RCC 7860 (cell line): ENCODE data around the gene DAO.

Source experiments
- DNase-seq: peaks from one replicate; pipeline ENCODE4 v3.0.0-alpha.2; 2015; ENCODE audit warnings: low spot score
- FAIRE-seq: peaks from 2 replicates; lab custom pipeline; 2012; peaks lifted over from hg19 to GRCh38; lab: Jason Lieb, UNC

DAO gene

DNA sequence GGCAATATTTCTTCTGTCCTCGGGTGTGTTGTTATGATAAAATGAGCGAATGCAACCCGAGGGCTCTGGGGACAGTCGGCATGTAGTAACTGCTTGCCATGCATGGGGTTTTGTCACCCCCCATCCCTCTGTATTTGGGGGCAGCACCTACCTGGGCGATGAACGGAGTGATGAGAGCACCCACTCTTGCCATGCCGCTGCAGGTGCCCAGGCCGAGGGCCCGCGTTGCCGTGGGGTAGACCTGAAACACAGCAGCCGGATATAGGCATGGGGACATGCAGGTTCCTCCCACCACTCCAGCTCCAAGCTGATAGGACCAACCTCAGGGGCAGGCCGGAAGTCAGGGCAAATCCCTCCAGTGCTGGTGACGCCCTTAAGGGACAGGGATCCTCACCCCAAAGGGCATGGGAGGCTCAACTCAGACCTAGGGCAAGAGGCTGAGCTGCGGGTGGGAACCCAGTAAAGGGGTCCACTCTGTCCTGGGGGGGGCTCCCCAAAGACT lies 35.8 kb downstream of the DAO start:
- no peak for FAIRE-seq
- DNase-seq: no peak

DNA sequence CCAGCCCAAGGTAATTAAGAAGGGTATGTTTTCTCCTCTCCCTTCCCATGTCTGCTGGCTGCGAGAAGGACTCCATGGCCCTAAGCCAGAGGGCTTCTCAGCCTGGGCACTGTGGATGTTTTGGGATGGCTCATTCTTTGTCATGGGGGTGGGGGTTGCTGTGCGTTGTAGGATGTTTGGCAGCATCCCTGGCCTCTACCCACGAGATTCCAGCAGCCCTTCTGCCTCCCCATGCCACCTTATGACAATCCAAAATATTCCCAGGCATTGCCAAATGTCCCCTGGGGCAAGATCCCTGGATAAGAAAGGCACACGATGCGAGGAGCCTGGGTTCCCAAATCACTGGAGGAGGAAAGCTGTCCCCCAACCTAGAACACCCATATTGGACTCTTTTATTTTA lies 36.4 kb downstream of the DAO start:
- FAIRE-seq (no peak), DNase-seq (no peak)

DNA sequence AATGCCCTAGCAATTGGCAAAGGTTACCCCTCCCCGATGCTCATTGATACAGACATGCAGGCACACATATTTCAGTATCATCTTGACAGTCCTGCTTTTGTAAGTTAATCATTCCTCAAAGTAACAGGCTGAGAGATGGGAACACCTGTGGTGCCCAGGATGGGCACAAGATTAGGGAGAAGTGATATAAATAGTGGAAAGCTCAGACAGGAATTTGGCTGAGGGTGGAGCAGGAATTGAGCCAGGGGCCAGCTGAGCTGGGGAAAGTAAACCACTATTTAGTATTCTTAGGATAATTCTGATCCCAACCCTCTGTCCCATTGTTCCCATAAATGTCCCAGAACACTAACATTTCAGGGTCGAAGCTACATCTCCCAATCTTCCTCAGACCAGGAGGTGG lies 38.3 kb downstream of the DAO start:
- FAIRE-seq (no peak), DNase-seq (no peak)

- DNase-seq (no peak), FAIRE-seq (no peak)
Observed at GRCh38 chr12:108918960-108919642, 39.2 kb downstream of the DAO start.

DNA sequence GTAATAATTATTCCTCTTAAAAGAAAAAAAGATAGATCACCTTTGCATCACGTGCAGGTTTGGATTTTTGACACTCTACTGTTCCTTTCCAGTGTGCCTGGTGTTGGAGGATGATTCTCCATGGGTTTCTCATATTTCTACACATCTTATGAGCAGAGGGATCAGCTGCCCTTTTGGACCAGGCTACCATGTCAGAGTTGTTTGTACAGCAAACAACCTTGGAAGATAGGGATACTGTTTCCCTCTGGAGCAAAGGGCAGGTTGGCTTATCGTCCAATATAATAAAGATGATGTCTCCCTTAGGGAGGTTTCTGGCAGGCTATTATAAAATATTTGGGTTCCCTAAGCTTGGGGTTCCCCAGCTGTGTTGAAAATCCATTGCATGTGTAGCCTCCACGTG lies 42.1 kb downstream of the DAO start:
- FAIRE-seq (no peak), DNase-seq (no peak)

DNA sequence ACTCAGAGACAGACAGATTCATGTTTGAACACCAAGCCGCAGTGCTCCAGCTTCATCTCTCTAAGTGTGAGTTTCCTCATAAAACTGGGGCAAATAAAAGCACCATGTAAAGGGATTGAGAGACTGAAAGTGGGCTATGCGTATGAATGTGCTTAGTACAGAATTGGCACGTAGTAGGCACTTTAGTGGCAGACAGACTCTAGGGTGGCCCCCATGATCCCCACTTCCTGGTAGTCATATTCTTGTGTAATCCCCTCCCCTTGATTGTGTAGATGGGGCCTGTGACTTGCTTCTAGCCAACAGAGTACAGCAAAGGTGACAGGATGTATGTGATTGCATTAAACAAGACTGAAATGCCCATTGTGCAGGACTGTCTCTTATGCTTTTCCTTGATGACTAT lies 43.0 kb downstream of the DAO start:
- FAIRE-seq (no peak), DNase-seq (no peak)

DNA sequence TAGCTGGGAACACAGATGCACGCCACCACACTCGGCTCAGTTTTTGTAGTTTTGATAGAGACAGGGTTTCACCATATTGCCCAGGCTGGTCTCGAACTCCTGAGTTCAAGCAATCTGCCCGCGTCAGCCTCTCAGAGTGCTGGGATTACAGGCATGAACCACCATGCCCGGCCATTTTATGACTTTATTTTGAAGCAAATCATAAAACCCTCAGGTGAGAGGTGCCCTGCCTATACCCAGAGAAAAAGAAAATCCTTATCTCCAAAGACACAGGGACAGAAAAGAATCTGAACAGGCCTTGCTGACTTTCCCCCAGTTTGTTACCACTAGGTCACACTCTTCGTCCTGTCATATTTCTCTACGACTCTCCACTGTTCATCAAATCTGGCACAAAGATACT lies 48.8 kb downstream of the DAO start:
- no peak for FAIRE-seq
- no peak for DNase-seq

DNA sequence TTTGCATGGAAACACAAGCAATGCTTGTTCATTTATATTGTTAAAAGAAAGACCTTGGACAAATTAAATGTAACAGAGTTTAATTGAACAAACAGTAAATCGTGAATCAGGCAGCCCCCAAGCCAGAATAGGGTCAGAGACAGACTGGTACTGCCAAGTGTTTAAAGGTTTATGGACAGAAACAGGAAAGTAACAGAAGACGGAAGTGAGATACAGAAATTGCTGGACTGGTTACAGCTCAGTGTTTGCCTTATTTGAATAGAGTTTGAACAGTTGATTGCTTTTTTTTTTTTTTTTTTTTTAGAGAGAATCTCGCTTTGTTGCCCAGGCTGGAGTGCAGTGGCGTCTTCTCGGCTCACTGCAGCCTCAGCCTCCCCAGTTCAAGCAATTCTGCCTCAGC lies 50.3 kb downstream of the DAO start:
- FAIRE-seq (no peak), DNase-seq (no peak)

DNA sequence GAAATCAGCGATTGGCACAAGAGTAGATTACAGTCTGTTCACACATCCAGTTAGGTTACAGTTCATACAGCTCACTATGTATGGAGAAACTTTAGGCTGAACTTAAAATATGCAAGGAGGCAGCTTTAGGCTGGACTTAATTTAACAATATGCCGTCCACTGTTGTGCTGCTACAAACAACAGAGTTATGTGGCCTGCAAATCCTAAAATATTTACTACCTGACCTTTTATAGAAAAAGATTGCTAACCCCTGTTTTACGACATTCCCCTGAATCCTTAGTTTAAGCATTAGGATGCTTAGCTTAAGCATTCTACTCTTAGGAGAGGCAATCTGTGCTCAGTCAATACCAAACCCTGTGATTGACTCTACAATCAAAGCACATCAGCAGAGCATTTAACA lies 50.9 kb downstream of the DAO start:
- FAIRE-seq (no peak), DNase-seq (no peak)

DNA sequence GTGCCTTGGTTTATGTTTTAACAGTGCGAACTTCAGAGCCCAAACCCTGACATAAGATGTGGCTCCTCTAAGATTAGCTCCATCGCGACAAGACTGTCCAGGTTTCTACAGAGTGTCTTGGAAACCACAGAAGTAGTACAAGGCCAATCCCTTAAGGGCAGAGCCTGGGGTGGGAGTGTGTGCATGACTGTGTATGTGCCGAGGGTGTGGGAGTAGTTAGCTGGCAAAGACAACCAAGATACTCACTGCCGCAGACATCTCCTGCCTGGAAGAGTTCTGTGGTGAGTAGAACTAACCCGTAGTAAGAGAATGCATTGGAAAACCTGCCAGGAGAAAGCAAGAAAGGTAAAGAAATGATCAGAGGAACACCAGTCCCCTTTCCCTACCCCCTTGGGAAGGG lies 54.1 kb downstream of the DAO start:
- FAIRE-seq (no peak), DNase-seq (no peak)

DNA sequence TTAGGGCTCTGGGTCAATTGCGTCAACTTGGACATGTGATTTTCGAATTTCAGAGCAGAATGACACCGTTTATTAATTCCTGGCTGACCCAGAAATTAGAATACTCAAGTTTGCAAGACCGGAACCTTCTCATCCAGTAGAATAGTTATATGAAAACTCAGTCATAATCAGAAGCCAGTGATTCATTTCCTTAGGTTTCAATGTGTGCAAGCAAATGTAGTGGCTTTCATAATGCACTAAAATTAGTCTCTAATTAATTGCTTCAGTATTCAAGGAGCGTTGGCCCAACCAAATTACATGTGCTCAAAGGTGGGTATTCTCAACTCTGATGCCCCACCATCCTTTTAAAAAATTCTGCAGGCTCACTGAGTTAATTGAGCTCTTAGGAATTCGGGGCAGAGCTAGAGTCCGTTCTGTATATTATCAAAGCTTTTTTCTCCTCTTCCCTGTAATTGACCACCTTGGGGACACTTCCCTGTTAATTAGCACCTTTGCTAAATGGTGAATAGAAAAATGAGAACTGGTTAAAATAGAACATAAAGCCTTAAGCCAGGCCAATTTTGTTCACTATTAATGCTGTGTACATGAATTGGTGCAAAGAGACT lies 55.4 kb downstream of the DAO start:
- DNase-seq (no peak), FAIRE-seq (no peak)

DNA sequence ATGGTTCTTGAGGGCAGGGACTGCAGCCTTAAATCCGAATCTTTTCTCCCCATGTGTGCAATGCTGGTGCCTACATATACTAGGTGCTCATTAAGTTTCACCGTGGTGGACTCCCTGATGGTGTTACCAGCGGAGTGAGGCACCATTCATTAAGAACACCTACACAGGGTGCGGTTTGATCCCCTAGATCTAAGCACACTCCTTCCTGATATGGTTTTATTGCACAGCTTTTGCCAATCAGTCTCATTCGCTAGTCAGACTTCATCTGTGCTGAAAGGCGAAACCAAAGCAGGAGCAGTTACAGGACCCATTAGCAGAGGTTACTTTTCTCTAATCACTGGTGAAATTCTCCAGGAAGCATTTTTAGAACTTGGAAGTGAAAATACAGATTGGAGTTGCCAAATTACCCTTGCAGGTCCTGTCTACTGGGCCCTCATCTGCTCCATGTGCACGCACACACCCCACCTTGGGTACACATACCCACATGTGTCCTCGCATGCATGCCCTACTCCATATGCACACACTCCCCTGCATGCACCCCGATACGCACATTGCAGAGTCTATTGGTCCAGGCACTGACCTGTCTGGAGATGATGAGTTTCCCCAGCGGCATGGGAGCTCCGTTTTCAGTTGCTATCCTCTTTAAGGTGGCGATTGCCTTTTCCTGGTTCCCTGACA lies 58.5 kb downstream of the DAO start:
- FAIRE-seq: no peak
- no peak for DNase-seq

DNA sequence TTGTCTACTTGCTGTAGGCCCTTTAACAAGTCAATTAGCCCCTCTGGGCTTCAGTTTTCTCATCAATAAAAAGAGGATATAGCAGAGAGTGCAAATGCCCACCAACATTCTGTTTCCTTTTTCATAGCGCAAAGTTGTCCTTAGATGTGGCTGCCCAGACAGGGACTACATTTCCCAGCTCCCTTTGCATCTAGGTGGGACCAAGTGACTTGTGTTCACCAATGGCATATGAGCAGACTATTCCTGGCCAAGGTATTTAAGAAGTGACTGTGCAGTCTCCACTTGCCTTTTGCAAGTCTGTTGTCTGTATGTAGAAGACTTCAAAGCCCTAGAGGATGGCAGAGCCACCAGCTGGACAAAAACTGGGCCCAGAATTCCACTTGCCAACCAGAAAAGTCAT lies 59.7 kb downstream of the DAO start:
- no peak for FAIRE-seq
- no peak for DNase-seq

GRCh38 chr12:108940138-108940537 lies 60.2 kb downstream of the DAO start:
- DNase-seq (no peak), FAIRE-seq (no peak)

DNA sequence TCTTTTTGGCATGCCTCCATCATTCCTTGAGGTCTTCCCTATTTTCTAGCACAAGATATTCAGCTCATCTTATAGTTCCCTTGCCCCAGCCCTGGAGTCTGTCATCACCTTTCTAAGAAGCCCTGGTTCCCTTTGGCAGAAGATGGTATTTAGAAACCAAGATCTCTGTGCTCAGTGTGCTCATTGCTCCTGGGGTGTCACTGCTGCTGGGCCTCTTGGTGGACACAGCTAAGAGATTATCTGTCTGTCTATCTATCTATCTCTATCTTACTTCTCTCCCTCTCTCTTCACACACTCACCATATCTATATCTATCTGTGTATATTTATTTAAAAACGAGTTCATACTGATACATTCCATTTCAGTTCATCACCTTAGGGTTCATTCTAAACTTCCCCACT lies 67.2 kb downstream of the DAO start:
- FAIRE-seq: no peak
- DNase-seq: no peak

DNA sequence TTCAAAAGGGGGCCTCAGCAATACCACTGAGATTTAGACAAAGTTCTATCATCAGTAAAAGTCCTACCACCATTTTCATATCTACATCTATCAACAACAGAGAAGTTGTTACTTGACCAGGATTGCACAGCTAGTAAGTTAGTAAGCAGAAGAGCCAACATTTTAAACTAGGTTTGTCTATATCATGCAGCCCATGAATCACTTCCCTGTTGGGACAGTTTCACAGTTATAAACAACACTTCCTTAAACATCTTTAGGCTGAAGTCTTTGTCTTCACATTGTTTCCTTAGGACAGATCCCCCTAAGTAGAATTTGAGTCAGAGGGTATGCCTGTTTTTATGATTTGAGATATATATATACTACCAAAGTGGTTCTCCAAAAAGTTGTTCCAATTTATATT lies 68.5 kb downstream of the DAO start:
- DNase-seq (no peak), FAIRE-seq (no peak)

- no peak for DNase-seq
Observed at GRCh38 chr12:108949976-108950375, 70.1 kb downstream of the DAO start.

More at GRCh38 chr12:108949976-108950375, 70.1 kb downstream of the DAO start:
- no peak for FAIRE-seq
